NCI-H1436 treated with DMSO at 0.1 percent for 48 hours (cell line): ENCODE results near the gene UBE2E2.

Source experiments
- DNase-seq: peaks from one replicate; lab custom pipeline; 2025; lab: John Stamatoyannopoulos, UW

The UBE2E2 gene

GRCh38 chr3:23193831-23194230 is 9.3 kb upstream of the UBE2E2 start:
- DNase-seq, result no peak

GRCh38 chr3:23198801-23199200 is 4.3 kb upstream of the UBE2E2 start:
- DNase-seq, result no peak

GRCh38 chr3:23199649-23200048 is 3.5 kb upstream of the UBE2E2 start:
- no peak for DNase-seq

GRCh38 chr3:23201154-23201838 is 1.8 kb upstream of the UBE2E2 start:
- DNase-seq, result no peak

GRCh38 chr3:23202203-23202920 is 765 bp upstream of the UBE2E2 start:
- DNase-seq, result no peak

GRCh38 chr3:23203708-23204330 is 692 bp downstream of the UBE2E2 start:
- no peak for DNase-seq

GRCh38 chr3:23206366-23206765 is 3.2 kb downstream of the UBE2E2 start:
- no peak for DNase-seq

- no peak for DNase-seq
Observed at GRCh38 chr3:23209103-23209502, 6.0 kb downstream of the UBE2E2 start.

GRCh38 chr3:23209747-23210487 is 6.8 kb downstream of the UBE2E2 start:
- DNase-seq, result no peak

- DNase-seq, result no peak
Observed at GRCh38 chr3:23213813-23214212, 10.7 kb downstream of the UBE2E2 start.

- no peak for DNase-seq
Observed at GRCh38 chr3:23217872-23218554, 14.9 kb downstream of the UBE2E2 start.

GRCh38 chr3:23219117-23219516 is 16.0 kb downstream of the UBE2E2 start:
- DNase-seq, result no peak

GRCh38 chr3:23219552-23219951 is 16.4 kb downstream of the UBE2E2 start:
- no peak for DNase-seq

GRCh38 chr3:23221136-23221535 is 18.0 kb downstream of the UBE2E2 start:
- no peak for DNase-seq

GRCh38 chr3:23232016-23232415 is 28.9 kb downstream of the UBE2E2 start:
- no peak for DNase-seq

- no peak for DNase-seq
Observed at GRCh38 chr3:23232854-23233253, 29.7 kb downstream of the UBE2E2 start.

GRCh38 chr3:23235264-23235663 is 32.1 kb downstream of the UBE2E2 start:
- no peak for DNase-seq

GRCh38 chr3:23236890-23237289 is 33.8 kb downstream of the UBE2E2 start:
- no peak for DNase-seq

- DNase-seq, result no peak
Observed at GRCh38 chr3:23238156-23238555, 35.0 kb downstream of the UBE2E2 start.

GRCh38 chr3:23238578-23238977 is 35.5 kb downstream of the UBE2E2 start:
- DNase-seq, result no peak

- DNase-seq, result no peak
Observed at GRCh38 chr3:23239211-23240068, 36.3 kb downstream of the UBE2E2 start.
